GM12878 (cell line): Measurements from ENCODE around the gene ZDHHC14. TPM values are rescaled to one million over a fixed set of nuclear protein-coding genes. Genes with fewer than 3 reads are reported as not detected.

Experiments
- ATAC-seq: fragments of 200-7000 bp; cut with Tn5 transposase; 3 replicates; pipeline ENCODE4 v1.9.1; 2020; ENCODE audit warnings: mild to moderate bottlenecking, moderate library complexity
- BruUV-seq: library from RNA; stranded (reverse); fragments of 400-500 nt; replicated peaks from 2 replicates; lab custom pipeline; 2021; lab: Mats Ljungman, UMichigan
- CTCF ChIA-PET: fragments of 300-600 bp; sonication (Branson Sonifier 250); formaldehyde crosslinking; extraction: SDS; loops from one replicate; lab custom pipeline; 2021; ENCODE audit warnings: inconsistent platforms; lab: Yijun Ruan, JAX
- POLR2A ChIA-PET: fragments of 350-600 bp; formaldehyde crosslinking; extraction: SDS; loops from one replicate; lab custom pipeline; 2021; ENCODE audit warnings: inconsistent platforms; lab: Charles Lee
- RAD21 ChIA-PET: fragments of 300-600 bp; sonication (Branson Sonifier 250); formaldehyde crosslinking; loops from one replicate; lab custom pipeline; 2023; ENCODE audit warnings: antibody characterized with exemption; ENCODE audit not compliant: unreplicated experiment; lab: Charles Lee
- SMC1A ChIA-PET: fragments of 300-600 bp; sonication (Branson Sonifier 250); formaldehyde crosslinking; loops from one replicate; lab custom pipeline; 2023; ENCODE audit not compliant: unreplicated experiment, uncharacterized antibody; lab: Charles Lee
- DNase-seq: peaks from one replicate; pipeline ENCODE4 v3.0.0-alpha.2; 2011; ENCODE audit warnings: low read depth, low spot score
- FAIRE-seq: peaks from 3 replicates; lab custom pipeline; 2011; peaks lifted over from hg19 to GRCh38; lab: Jason Lieb, UNC
- H2AFZ ChIP-seq: 2 replicates; pipeline ENCODE4 v1.6.0; 2011; ENCODE audit warnings: low read depth, low read length, control low read depth; ENCODE audit not compliant: control insufficient read depth
- H3K27ac ChIP-seq: 2 replicates; pipeline ENCODE4 v1.5.1; 2011; ENCODE audit warnings: control low read depth; ENCODE audit not compliant: control insufficient read depth, insufficient read depth
- H3K27me3 ChIP-seq, 2 experiments: replicated peaks in 1 of 2; 2 replicates each; pipeline versions ENCODE4 v1.6.0 to v1.6.1; 2011; ENCODE audit warnings: low read length in 1 of 2; ENCODE audit not compliant: control insufficient read depth in 2 of 2, insufficient read depth in 2 of 2
- H3K36me3 ChIP-seq, 2 experiments: 2 replicates each; pipeline ENCODE4 v1.5.1; 2011; ENCODE audit warnings: low read length in 1 of 2; ENCODE audit not compliant: control insufficient read depth in 2 of 2, insufficient read depth in 2 of 2
- H3K4me1 ChIP-seq: 2 replicates; pipeline ENCODE4 v1.6.1; 2011; ENCODE audit warnings: mild to moderate bottlenecking, low read length, moderate library complexity, mixed read lengths; ENCODE audit not compliant: control insufficient read depth, insufficient read depth
- H3K4me2 ChIP-seq: 2 replicates; pipeline ENCODE4 v1.6.0; 2011; ENCODE audit warnings: control low read depth; ENCODE audit not compliant: control insufficient read depth, insufficient read depth
- H3K4me3 ChIP-seq: fragments of 200-600 bp; sonication (generic); 2 replicates; pipeline ENCODE4 v1.5.1; 2016
- H3K79me2 ChIP-seq: 2 replicates; pipeline ENCODE4 v1.6.0; 2011; ENCODE audit warnings: low read length; ENCODE audit not compliant: control insufficient read depth, insufficient read depth
- H3K9ac ChIP-seq: 2 replicates; pipeline ENCODE4 v1.8.0; 2011; ENCODE audit warnings: low read length, control low read depth, mixed read lengths; ENCODE audit not compliant: control insufficient read depth, insufficient read depth
- H3K9me3 ChIP-seq: replicated peaks from 3 replicates; pipeline ENCODE4 v1.5.1; 2011; ENCODE audit warnings: mild to moderate bottlenecking, low read length; ENCODE audit not compliant: control insufficient read depth, insufficient read depth
- H4K20me1 ChIP-seq: 2 replicates; pipeline ENCODE4 v1.6.0; 2011; ENCODE audit not compliant: control insufficient read depth, insufficient read depth
- CEBPZ ChIP-seq: fragments of 150-350 bp; IDR thresholded peaks from 2 replicates; pipeline ENCODE4 v1.6.1; 2016; ENCODE audit warnings: low read depth, low read length
- TBL1XR1 ChIP-seq: IDR thresholded peaks from 2 replicates; pipeline ENCODE4 v1.6.1; 2012; ENCODE audit warnings: low read depth, low read length, improper control_type of control experiment
- WRNIP1 ChIP-seq: IDR thresholded peaks from 2 replicates; pipeline ENCODE4 v1.6.1; 2011; ENCODE audit warnings: low read depth, low read length, improper control_type of control experiment, borderline replicate concordance
- WGBS: methylation state at CpG from one replicate; pipeline ENCODE4 v1.1.6; 2016; ENCODE audit warnings: low lambda C conversion rate; ENCODE audit not compliant: insufficient replicate concordance, insufficient coverage; ENCODE audit errors: missing lambda C conversion rate; 5-methylcytosine and 5-hydroxymethylcytosine counted together
- in situ Hi-C: fragments of 300-500 bp; cut with MboI; formaldehyde crosslinking; loops from 9 replicates; pipeline ENCODE4 v1.14.3; 2018; ENCODE audit warnings: mixed read lengths
- intact Hi-C: fragments of 100-400 bp; cut with micrococcal nuclease; formaldehyde crosslinking; loops from one replicate; pipeline ENCODE4 v1.14.2; 2022; ENCODE audit not compliant: unreplicated experiment
- polyA plus RNA-seq, 11 experiments: library from polyadenylated mRNA; depleted of rRNA in 4 of 11; unstranded in 6 of 11; stranded (reverse) in 5 of 11; fragments of >200 nt; fragmentation: Nextera tagmentation in 4 of 11; fragmentation: Illumina TruSeq in 1 of 11; extraction: Ambion mirVana in 4 of 11; extraction: Trizol in 1 of 11; gene quantifications; 1 replicate in 1 of 11; 2 replicates in 10 of 11; pipeline versions ENCODE4 v1.2.1 to v1.2.3, GENCODE V29; 2011 to 2016; ENCODE audit warnings: inconsistent platforms in 2 of 11, missing spikeins in 2 of 11, low read depth in 1 of 11
- total RNA-seq, 4 experiments: library from RNA; depleted of rRNA in 3 of 4; stranded (reverse); fragments of >200 nt in 3 of 4; fragmentation: Illumina TruSeq in 1 of 4; extraction: Trizol in 1 of 4; gene quantifications; 2 replicates each; pipeline versions ENCODE4 v1.2.1 to v1.2.3, GENCODE V29; 2013 to 2021
- TF ChIP-seq, protein P1 (sequence below): IDR thresholded peaks from 2 replicates; pipeline ENCODE4 v1.6.1; 2011; ENCODE audit warnings: low read depth, low read length, improper control_type of control experiment, borderline replicate concordance

The ZDHHC14 gene
- total and polyA plus RNA-seq, 10 of the 15 experiments (the other 5 are each of a cell fraction or from before 2014, with no cell fraction given), result 0.15 to 16.0 (median 0.76) TPM; not detected in 1

GRCh38 chr6:157644043-157644810 lies 263.2 kb downstream of the ZDHHC14 start (continued):
- TF ChIP-seq, protein P1, sequence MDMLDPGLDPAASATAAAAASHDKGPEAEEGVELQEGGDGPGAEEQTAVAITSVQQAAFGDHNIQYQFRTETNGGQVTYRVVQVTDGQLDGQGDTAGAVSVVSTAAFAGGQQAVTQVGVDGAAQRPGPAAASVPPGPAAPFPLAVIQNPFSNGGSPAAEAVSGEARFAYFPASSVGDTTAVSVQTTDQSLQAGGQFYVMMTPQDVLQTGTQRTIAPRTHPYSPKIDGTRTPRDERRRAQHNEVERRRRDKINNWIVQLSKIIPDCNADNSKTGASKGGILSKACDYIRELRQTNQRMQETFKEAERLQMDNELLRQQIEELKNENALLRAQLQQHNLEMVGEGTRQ, result no peak
- TF ChIP-seq, all 136 proteins: peak for 2

DNA sequence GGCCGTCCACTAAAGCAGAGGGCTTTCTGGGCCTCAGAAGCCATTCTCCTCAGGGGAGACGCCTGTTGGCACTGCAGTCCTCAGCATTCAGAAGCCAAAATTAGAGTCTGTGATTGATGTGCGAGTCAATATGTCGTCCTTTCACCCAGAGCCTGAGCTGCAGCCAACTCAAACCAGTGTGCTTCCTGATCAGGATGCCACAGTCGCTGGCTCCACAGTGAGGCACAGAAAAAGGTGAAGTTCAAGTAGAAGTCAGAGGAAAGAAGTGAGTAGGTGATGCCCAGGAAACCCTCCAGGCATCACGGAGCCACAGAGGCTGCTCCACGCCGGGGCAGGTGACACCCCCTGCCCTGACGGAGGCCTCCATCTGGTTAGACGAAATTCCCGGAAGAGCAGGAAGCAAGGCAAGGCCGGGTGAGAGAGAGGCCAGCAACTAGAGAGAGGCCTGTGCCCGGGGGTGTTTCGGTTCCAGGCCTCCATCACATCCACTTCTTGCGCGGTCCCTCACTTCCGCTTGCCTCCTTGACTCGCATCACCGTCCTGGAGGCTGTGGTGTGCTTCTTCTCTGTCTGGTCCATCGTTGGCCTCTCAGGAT lies 264.3 kb downstream of the ZDHHC14 start:
- Histone ChIP-seq H2AFZ (no peak overlapping the region), H3K4me3 (no peak overlapping the region), H3K36me3 (no peaks in the 10 kb centered on the region; a peak in 1 of 4 replicates), H3K27me3 (no peaks in the 10 kb centered on the region), H3K9ac (no peak overlapping the region), H3K79me2 (no peaks in the 10 kb centered on the region), H3K9me3 (no peaks in the 10 kb centered on the region; the same call in 2 of the 3 replicates), H3K4me1 (no peaks in the 10 kb centered on the region), H4K20me1 (no peaks in the 10 kb centered on the region), H3K4me2 (no peak overlapping the region), H3K27ac (no peak overlapping the region)
- RAD21 ChIA-PET, result no interaction called here
- CTCF ChIA-PET, result no interaction called here
- FAIRE-seq (no peak), DNase-seq (no peak), ATAC-seq (no peak)
- SMC1A ChIA-PET, result interaction anchor here (0.9 kb wide), 1 partner anchor 21 kb away, joined by 3 read pairs; no protein-coding TSS in a partner anchor
- BruUV-seq, result no TSS peak
- in situ Hi-C loops (no loop called here), intact Hi-C loops (no loop called here)
- TF ChIP-seq CEBPZ (no peak), TBL1XR1 (no peak), WRNIP1 (no peak)
- WGBS, result 81% methylated on average over 18 of the region's 20 CpGs
- POLR2A ChIA-PET, result no interaction called here
